Mesendoderm (in vitro differentiated cells): Measurements from ENCODE around the gene PTP4A1. TPM values are rescaled to one million over a fixed set of nuclear protein-coding genes. Genes with fewer than 3 reads are reported as not detected.

ENCODE experiments used
- DNase-seq: peaks from one replicate; pipeline ENCODE4 v3.0.0; 2013
- H2AK5ac ChIP-seq: 2 replicates; pipeline ENCODE4 v1.6.1; 2013; ENCODE audit warnings: low read length, inconsistent platforms
- H2BK120ac ChIP-seq: 2 replicates; pipeline ENCODE4 v1.6.1; 2013; ENCODE audit warnings: low read depth, mild to moderate bottlenecking, low read length, moderate library complexity, mixed read lengths
- H2BK15ac ChIP-seq: replicated peaks from 2 replicates; pipeline ENCODE4 v1.6.1; 2013; ENCODE audit warnings: low read depth, mild to moderate bottlenecking, moderate library complexity
- H2BK5ac ChIP-seq: 2 replicates; pipeline ENCODE4 v1.6.1; 2013; ENCODE audit warnings: low read length, inconsistent platforms
- H3K18ac ChIP-seq: 2 replicates; pipeline ENCODE4 v1.6.1; 2013; ENCODE audit warnings: mild to moderate bottlenecking, low read length, mixed read lengths
- H3K23ac ChIP-seq: one replicate; pipeline ENCODE4 v1.6.1; 2013; ENCODE audit warnings: low read length
- H3K27ac ChIP-seq: 2 replicates; pipeline ENCODE4 v1.5.1; 2013; ENCODE audit warnings: low read depth, mild to moderate bottlenecking, inconsistent platforms, low read length, moderate library complexity
- H3K27me3 ChIP-seq: 2 replicates; pipeline ENCODE4 v1.6.1; 2013; ENCODE audit warnings: low read length, control low read depth, mild to moderate bottlenecking, inconsistent platforms; ENCODE audit not compliant: insufficient read depth, poor library complexity
- H3K36me3 ChIP-seq: 2 replicates; pipeline ENCODE4 v1.6.1; 2013; ENCODE audit warnings: low read length, inconsistent platforms; ENCODE audit not compliant: control insufficient read depth, insufficient read depth
- H3K4ac ChIP-seq: one replicate; pipeline ENCODE4 v1.6.1; 2013; ENCODE audit warnings: low read depth, mild to moderate bottlenecking, low read length, moderate library complexity
- H3K4me1 ChIP-seq: 2 replicates; pipeline ENCODE4 v1.6.1; 2013; ENCODE audit warnings: low read depth, low read length, inconsistent platforms; ENCODE audit not compliant: control insufficient read depth
- H3K4me2 ChIP-seq: 2 replicates; pipeline ENCODE4 v1.6.1; 2013; ENCODE audit warnings: low read length
- H3K4me3 ChIP-seq: 2 replicates; pipeline ENCODE4 v1.5.1; 2013; ENCODE audit warnings: mild to moderate bottlenecking, low read length
- H3K56ac ChIP-seq: one replicate; pipeline ENCODE4 v1.6.1; 2013; ENCODE audit warnings: low read length
- H3K79me1 ChIP-seq: 2 replicates; pipeline ENCODE4 v1.6.1; 2013; ENCODE audit warnings: low read length, inconsistent platforms
- H3K79me2 ChIP-seq: 2 replicates; pipeline ENCODE4 v1.6.1; 2013; ENCODE audit warnings: mild to moderate bottlenecking, low read length; ENCODE audit not compliant: control insufficient read depth, insufficient read depth
- H3K9ac ChIP-seq: 2 replicates; pipeline ENCODE4 v1.6.1; 2013; ENCODE audit warnings: low read length, inconsistent platforms
- H4K5ac ChIP-seq: one replicate; pipeline ENCODE4 v1.6.1; 2013; ENCODE audit warnings: low read length
- H4K8ac ChIP-seq: one replicate; pipeline ENCODE4 v1.6.1; 2013; ENCODE audit warnings: low read depth, mild to moderate bottlenecking, control low read depth, low read length, moderate library complexity
- WGBS: extraction: QIAGEN DNeasy Blood & Tissue Kit; methylation state at CpG from one replicate; pipeline ENCODE4 v1.1.7; 2013; ENCODE audit warnings: low lambda C conversion rate, missing lambda C conversion rate; ENCODE audit not compliant: insufficient coverage; ENCODE audit errors: extremely low coverage; 5-methylcytosine and 5-hydroxymethylcytosine counted together
- small RNA-seq: library from polyadenylated mRNA; stranded (forward); fragments of <200 nt; extraction: miRNeasy Mini kit (QIAGEN cat#:217004); gene quantifications from one replicate; pipeline ENCODE3, GENCODE V24; 2013; ENCODE audit not compliant: insufficient read depth

The PTP4A1 gene

DNA sequence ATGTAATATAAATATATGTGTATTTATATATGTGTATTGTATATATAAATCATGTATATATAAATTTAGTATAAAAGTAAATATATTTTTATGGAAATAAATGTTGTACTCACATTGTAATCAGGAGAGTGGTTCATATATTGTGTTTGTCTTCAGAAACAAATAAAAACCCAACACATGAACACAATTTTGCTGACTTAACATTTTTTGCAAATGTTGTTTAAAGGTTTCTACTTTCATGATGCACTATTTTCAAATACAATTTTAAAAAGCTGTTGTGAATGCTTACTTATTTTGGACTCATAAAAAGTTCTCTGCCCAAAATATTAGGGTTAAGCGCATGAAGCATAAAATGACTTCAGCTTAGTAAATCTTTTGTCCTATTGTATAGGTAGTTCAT, 39.3 kb downstream of the PTP4A1 start:
- no peak for DNase-seq
- Histone ChIP-seq H3K79me2 (no peaks in the 10 kb centered on the region), H3K4ac (no peak overlapping the region), H3K56ac (no peak overlapping the region), H3K18ac (no peak overlapping the region), H2BK5ac (no peak overlapping the region), H3K4me2 (no peak overlapping the region), H3K4me3 (no peak overlapping the region), H4K8ac (no peak overlapping the region), H3K79me1 (no peaks in the 10 kb centered on the region), H3K9ac (no peak overlapping the region), H2BK120ac (no peak overlapping the region), H2AK5ac (no peak overlapping the region), H4K5ac (no peak overlapping the region), H3K23ac (no peak overlapping the region), H3K4me1 (no peaks in the 10 kb centered on the region), H3K27me3 (no peaks in the 10 kb centered on the region), H3K36me3 (no peaks in the 10 kb centered on the region), H2BK15ac (no peak overlapping the region), H3K27ac (no peak overlapping the region)
- no CpG with 5 or more reads among the region's 1 CpG for WGBS

DNA sequence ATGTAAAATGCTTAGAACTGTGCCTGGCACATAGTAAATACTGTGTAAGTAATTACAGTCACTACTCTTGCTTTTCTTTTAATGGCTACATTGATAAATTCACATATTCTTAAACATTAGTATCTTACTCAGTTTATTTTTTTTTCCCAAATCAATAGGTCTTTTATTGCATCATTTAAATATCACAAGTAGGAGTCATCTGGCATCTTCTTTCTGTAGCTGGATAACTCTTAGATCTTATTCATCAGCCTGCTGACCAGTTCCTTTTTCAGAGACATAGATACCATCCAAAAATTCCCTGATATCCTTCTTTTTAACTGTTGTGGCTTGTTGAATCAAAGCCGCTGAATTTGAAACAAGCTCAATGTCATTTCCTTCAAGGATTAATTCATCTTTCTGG, 43.3 kb downstream of the PTP4A1 start:
- Histone ChIP-seq H3K4me3 (no peak overlapping the region), H2BK15ac (no peak overlapping the region), H3K79me2 (no peaks in the 10 kb centered on the region), H3K18ac (no peak overlapping the region), H3K27me3 (no peaks in the 10 kb centered on the region), H3K79me1 (no peaks in the 10 kb centered on the region), H2BK120ac (no peak overlapping the region), H3K4me1 (no peaks in the 10 kb centered on the region), H4K8ac (no peak overlapping the region), H3K27ac (no peak overlapping the region), H3K4me2 (no peak overlapping the region), H3K4ac (no peak overlapping the region), H3K56ac (no peak overlapping the region), H3K9ac (no peak overlapping the region), H3K23ac (no peak overlapping the region), H2AK5ac (no peak overlapping the region), H2BK5ac (no peak overlapping the region), H3K36me3 (no peaks in the 10 kb centered on the region), H4K5ac (no peak overlapping the region)
- WGBS = no CpG with 5 or more reads among the region's 1 CpG
- no peak for DNase-seq

Small RNA genes lying within 50 kb of the gene (small RNA-seq; reads per million reads assigned to genes)
- gene AL513043.1 = not detected
